ENCODE results near the gene BID.
"Not testable (repeated sequence)": the region's sequence is repeated elsewhere in the genome, so short reads cannot be mapped to it uniquely, and the experiment has no call there.

The BID gene

DNA sequence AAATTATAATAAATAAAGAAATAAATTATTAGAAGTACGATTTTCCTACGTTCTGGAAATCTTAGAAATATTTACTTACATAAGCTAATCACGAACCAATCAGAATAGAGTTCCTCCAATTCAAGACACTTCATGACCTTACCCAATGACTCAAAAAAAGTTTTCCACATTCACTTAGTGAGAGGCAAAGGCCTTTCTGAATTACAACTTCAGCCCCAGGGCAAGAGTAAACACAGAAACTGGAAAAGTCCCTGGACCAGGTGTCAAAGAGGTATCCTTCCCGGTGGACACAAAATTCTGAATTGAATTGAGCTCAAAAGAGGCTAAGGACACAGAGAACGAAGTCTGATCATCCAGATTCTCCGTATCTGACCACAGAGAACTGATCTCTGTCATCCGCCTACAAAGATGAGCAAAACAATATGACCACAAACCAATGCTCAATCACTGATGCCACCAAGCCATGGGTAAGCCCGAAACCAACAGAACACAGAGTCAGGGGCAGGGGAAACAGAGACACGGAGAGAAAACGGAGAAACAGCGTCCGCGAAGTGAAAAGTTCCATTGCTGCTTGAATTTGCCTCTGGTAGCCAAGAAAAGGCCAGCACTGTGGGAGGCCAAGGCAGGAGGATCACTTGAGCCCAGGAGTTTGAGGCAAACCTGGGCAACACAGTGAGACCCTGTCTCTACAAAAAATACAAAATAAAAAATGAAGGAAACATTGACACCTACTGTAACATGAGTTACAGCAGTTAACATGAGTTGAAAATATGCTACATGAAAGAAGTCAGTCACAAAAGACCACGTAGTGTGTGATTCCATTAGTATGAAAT lies 6.8 kb downstream of the BID start:
- peak; percentile 72 for DNase-seq

DNA sequence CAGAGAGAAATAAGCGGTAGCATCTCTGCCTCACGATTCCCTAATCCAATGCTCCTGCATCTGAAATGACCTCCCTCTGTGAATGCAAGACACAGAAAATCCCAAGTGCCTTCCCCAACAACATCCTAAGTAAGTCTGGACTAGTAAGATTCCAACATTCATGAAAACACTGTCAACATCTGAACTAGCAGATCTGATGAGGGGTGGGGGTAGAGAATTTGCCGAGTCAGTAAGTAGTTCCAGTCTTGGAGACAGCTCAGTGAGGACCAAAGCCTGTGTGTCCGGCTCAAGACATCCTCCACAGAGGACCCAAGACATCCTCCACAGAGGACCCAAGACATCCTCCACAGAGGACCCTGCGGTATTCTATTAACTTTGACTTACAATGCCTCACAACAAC lies 9.4 kb downstream of the BID start:
- DNase-seq, result not testable (repeated sequence)

DNA sequence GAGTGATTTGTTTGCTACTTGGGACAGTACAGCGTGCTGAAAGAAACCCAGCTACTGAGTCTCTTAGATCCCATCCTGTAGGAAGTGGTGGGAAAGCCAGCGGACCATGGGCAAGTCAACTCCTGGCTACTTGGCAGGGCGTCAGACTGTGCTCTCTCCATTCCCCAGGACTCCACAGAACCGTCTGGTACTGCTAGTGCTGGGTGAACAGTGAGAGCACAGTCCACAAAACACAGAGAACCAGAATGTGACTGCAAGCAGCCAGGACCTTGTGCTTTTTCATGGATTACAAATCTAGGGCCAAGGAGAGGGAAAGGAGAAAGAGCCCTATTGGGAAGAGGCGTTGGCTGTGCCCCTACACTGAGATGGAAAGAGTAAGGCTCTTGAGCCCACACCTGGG lies 10.2 kb downstream of the BID start:
- no peak for DNase-seq

DNA sequence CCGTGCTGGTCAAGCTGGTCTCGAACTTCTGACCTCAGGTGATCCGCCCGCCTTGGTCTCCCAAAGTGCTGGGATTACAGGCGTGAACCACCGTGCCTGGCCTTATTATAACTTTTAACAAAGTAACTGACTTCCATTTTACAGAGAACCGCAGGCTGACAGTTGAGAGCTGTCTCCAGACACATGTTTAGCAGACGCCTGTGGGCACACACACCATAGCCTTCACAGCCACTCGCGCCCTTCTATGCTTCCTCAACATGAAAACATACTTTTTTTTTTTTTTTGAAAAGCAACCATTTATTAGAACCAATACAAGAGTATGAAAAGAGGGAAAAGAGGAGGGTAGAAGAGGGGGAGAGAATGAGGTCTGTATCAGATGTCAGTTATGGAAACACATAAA lies 10.8 kb downstream of the BID start:
- DNase-seq, result not testable (repeated sequence)

DNA sequence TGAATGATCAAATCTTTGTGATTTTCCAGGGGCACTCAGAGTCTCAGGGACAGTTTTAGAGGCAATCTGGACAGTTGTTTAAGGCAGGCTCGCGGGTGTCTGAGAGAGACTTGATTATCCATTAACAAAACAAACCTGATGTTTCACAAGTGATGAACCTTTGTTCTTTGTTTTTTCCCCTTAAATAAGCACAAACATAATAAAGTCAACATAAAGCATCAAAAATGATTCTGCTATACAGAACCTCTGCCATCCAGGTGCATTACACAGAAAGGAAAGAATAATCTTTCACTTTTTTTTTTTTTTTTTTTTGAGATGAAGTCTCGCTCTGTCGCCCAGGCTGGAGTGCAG lies 13.2 kb downstream of the BID start:
- no peak for DNase-seq

DNA sequence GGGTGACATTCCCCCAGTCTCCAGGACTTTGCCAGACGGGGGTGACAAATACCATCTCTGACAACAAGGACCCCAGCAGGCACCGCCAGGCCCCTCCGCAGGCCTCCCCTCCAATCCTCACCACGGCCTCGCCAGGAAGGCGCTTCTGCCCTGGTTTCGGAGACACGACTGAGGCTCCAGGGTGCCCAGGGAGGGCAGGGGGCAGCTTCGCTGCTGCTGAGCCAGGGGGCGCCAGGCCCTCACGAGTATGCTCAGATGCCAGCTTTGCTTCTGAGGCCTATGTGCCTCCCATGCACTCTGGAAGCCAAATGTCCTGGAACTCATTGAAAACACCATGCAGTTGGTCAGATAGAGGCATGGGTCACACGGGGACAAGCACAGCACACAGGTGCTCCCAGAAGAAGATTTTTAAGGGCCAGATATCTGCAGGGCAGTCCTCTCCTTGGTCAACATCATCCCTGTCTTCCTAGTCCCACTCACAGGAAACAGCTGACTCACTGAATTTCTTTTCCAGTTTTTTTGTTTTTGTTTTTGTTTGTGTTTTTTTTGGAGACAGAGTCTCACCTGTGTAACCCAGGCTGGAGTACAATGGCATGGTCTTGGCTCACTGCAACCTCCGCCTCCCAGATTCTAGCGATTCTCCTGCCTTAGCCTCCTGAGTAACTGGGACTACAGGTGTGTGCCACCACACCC lies 19.9 kb downstream of the BID start:
- no peak for DNase-seq

DNA sequence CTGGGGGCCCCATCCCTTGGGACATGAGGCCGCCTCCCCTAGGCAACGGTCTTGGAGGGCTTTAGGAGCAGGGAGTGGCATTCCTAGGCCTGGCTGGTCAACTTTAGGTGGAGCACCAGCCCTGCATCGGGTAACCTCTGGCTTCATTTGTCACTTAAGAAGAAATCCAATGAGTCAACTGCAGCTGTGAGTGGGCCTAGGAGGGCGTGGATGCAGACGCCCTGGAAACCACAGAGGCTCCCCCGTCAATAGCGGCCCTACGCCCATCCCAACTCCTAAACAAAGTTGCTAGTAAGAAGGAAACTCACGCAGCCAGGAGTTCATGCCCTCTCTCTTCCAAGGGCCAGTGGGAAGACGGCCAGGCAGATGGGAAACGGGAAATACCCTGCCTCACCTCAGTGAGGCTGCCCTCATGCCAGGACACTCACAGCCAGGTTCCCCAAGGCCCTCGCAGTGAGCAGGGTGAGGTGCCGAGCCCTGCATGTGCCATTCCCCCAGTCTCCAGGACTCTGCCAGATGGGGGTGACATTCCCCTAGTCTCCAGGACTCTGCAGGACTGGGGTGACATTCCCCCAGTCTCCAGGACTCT lies 20.8 kb downstream of the BID start:
- no peak for DNase-seq

DNA sequence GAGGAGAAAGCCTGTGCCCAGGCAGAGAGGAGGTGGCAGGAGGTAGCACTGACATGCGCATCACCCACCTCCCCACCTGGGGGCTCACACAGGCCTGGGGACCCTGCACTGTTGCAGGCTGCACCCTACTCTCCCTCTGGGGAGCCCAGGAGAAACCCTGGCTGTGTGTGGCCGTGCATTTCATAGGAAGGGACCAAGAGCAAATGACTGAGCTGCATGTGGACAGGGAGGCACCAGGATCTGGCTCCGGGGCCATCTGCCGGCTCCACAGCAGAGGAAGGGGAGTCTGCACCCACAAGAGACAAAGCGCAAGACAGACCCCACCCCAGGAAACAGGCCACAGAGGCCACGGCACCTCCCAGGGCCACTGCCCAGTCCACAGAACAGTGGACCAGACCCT lies 22.7 kb downstream of the BID start:
- no peak for DNase-seq

DNA sequence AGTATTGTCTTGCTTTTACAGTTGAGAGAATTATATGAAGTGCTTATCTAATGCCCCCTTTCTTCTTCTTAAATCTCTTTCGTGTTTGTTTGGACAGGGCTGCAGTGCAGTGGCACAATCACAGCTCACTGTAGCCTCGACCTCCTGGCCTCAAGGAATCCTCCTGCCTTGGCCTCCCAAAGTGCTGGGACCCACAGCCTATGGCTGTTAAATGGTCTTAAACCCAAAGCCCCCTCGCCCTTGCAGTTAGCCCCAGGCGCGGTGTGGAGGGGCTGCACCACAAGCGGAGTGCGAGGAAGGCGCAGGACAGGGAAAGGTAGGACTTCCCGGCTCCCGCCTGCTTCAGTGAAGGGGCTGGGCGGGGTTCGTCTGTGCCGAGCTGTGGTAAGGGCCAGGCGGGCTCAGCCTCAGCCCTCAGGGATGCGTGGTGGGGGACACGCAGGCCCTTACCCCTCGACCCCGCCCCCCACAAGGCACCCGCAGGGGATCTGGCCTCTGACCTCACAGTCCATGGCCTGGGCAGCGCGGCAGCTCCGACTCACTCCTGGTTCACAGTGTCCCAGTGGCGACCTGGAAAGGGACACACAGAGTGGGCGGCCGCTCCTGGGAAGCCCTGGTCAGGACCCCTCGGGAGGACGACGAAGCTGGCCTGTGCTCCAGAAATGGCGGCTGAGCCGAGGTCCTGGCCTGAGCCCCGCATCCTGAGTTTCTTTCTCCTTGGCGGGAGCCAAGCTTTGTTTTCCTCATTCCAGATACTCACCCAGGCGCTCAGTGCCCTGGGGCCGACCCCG lies 24.5 kb downstream of the BID start:
- DNase-seq, result no peak

DNA sequence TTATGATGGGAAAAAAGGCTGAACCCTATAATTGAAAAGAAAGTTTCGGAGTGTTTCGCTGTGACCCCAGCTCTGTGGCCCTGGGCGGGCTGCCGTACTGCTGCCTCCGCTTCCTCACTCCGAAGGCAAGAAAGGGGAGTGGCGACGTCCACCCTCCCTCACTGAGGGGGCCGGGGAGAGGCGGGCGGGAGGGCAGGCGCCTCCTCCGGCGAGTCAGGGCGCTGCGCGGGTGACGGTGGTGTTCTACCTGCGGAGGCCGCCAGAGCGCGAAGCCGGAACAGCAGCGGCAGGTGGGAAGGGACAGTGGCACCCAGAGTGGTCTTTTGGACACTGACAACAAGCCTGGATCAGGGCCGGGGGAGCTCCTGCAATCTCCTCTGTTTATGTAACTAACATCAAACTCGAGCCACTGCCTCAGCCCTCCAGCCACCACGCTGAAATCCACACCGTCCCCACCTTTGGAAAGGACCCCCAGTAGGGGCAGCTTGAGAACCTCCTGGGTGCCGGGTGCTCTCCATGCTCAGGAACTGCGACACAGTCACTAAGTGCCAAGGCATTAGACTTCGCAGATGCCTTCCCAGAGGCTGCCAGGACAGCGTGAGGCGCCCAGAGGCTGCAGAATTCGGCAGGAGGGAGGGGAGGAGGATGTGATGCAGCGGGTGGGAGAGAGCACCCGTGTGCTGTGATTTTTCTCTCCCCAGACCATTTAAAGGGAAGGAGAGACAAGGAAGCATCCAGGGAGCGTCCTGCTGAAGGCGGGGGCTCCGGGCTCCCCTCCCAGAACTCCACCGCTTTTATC lies 25.5 kb downstream of the BID start:
- DNase-seq, result no peak

DNA sequence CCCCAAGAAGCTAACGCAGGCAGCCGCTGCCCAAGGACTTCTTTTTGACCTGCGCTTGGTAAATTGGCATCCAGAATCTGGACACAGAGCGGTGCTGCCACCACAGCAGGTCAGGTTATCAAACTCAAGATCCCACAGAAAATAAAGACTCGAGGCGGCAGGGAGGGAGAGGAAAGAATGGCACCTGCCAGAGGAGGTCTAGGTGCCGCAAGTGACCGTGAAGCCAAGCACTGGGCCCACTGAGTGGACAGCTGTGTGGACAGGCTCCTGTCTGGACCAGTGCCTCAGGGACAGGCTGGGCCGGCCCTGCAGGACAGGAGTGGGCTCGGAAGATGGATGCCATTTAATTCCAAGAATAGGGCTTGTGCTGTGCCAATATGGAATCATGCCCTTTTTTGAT lies 27.4 kb downstream of the BID start:
- DNase-seq, result no peak

DNA sequence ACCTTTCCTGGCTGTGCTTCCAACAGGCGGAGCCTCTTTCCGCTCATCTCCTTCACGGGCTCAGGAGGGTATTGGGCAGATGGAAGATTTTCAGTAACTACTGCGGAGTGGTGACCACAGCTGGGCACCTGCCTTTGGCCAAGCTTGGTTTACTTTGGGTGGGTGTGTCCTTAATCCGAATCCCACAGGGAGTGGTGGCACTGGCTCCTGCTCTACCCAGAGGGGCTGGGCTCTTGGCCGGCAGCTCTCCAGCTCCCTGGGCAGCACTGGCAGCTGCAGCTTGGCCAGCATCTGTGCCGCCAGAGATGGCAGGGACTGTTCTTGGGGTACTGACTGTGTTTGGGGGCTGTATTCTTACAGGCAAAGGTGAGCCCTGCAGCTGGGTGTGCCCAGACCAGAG lies 29.8 kb downstream of the BID start:
- DNase-seq, result no peak

DNA sequence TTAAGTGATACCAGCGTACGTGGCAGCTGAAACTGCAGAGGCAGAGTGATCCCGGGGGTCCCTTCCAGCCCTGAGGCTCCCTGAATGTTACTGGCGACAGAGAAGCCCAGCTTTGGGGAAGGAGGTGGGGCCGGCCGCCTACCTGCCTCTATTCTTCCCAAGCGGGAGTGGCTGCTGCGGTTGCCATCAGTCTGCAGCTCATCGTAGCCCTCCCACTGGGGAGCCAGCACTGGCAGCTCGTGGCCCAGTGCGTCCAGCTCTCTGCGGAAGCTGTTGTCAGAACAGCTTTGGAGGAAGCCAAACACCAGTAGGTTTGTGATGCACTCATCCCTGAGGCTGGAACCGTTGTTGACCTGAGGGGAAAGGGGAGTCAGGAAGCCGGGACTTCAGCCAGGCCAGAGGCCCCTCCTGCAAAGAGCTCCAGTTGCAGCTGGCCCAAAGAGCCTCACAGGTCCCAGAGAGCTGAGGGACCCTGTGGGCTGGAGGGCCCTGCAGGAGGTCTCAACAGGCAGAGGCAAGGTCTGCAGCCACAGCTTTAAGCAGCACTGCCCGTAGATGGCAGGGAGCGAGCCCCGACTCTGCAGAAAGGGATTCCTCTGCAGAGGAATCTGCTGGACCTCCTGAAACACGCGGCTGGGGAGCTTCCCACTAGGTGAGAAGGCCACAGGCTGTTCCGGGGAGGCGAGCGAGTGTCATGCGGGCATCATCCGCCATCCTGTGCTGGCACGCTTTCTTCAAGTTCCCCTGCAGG lies 30.4 kb downstream of the BID start:
- no peak for DNase-seq

DNA sequence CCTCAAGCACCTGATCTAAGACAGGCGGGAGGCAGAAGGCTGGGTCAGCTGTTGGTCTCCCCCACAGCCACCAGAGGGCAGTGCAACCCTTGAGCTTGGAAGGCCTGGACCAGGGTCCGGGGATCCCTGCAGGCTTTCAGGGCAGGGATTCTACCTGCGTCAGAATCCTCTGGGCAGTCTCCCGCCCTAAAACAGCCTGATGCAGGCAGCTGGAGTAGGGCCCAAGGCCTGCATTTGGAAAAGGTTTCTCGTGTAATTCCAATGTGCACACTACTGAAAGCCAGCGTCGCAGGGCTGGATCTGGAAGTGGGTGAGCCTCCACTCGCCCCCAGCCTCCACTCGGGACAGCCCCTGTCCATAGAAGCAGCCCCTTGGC lies 31.8 kb downstream of the BID start:
- DNase-seq, result peak; percentile 85

DNA sequence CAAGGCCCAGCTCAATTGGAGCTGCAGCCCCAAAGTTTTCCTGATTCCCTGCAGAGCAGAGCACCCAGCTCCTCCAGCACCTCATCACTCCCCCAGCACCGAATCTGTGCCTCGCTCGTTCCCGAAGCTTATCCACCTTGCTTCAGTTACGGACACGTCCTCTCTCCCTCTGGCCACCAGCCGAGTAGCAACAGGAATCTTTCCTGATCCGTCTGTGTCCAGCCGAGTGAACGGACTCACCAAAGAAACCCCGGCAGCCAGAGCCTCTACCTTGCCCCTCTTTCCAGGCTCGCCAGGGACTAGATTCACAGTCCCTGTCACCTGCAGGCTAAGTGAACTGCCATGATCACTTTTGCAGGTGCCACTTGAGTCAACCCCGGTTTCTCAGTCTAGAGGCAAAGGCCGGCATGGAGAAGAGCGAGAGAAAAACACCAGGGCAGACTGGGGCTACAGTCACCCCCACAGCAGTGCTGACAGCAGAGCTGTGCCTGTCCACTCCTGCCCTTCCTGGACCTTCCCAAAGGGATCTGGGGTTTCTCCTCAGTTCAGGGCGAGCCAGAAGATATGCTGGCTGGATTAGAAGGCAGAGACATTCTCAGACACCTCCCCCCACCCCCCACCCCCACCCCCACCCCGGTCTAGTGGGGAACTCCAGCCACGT lies 32.3 kb downstream of the BID start:
- DNase-seq, result no peak

DNA sequence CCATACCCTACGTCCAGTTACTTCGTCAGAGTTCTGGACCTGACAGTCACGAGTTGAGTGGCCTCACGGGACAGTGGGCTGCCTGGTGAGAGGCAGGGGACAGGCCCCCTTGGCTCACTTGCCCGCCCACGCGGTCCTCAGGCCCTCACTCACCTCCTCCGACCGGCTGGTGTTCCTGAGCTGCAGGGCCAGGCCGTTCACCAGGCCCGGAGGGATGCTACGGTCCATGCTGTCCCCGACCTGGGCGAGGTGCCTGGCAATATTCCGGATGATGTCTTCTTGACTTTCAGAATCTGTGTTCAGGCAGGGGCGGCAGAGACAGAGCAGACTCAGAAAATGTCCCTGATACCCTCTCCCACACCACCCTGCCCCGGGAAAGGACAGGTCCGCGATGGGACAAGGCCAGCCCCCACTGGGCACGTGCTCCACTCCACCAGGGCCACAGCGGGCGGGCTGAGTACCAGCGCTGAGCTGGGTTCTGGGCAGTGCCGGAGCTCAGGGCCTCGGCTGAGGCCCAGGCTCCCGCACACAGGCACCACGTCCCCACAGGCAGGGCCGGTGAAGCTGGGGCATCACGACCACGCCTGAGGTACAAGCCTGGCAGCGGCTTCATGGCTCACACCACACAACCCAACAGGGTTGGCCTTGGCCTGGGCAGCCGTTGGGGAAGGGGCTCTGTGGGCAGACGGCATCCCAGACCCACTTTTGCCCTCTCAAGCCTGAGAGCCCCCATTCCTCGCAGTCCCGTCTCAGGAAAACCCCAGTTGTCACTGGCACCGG lies 34.9 kb downstream of the BID start:
- no peak for DNase-seq

DNA sequence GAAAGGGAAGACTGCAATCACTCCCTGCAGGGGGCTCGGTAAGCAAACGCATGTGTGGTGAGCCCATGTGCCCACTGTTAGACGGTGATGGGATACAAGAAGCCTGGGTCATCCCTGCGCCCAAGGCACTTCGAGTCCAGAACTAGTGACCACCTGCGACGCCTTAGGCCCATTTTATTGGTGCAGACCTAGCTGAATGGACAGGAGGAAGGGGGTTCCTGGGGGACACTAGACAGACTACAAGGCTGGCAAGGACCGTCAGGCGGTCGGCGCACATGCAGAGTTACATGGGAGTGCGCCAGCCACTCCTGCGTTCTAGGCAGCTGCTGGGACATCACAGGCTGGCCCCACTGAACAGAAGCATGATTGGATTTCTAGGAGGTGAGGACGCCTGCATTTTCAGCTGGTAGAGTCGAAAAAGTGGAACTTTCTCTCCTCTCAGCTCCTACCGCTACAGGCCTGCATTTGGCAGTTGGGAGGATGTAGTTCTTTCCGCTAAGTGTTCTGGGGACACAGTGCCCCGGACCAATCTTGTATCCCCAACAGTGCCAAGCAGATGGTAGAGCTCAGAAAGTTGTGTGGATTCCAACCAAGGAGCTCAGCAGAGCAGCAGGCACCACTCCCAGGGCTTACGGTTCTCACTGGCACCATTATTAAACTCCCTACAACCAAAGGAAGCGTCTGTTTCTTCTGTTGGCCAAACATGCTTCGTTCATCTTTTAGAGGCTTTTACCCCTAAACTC lies 35.7 kb downstream of the BID start:
- DNase-seq, result no peak

DNA sequence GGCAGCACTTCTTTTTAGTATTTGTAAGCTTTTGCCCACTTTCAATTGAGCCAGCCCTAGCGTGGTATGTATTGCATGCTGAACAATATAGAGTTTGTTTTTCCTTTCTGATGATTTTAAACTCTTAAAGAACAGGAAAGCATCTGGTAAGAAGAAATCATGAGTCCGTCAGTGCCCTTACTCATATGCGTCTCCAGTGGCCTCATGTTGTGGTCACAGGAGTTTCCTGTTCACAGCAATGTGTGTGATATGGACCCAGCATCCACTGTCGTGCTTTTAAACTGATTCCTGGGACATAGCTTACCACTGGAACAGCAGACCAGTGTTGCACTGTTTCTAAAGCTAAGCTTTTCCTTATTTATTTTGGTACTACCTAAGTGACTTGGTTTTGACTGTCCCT lies 40.1 kb downstream of the BID start:
- DNase-seq, result peak; percentile 39

DNA sequence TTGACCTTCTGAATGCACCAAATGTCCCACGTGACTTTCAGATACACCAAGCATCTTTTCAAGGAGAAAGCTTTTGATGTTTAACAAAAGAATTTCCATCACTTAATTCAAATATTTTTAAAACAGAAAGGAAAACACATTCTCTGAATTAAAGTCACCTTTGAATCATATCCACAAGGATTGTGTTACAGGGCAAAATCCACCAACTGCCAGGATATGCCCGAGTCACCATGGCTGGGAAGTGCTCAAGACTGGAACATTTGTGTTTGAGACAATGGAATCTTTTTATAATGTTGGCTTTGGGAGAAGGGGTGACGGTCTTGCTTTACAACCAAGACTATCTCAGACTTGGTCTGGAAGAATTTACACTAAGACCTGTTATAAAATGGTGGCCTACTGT lies 40.8 kb downstream of the BID start:
- no peak for DNase-seq
